ENCODE measurements around the gene MYO1E.

DNA sequence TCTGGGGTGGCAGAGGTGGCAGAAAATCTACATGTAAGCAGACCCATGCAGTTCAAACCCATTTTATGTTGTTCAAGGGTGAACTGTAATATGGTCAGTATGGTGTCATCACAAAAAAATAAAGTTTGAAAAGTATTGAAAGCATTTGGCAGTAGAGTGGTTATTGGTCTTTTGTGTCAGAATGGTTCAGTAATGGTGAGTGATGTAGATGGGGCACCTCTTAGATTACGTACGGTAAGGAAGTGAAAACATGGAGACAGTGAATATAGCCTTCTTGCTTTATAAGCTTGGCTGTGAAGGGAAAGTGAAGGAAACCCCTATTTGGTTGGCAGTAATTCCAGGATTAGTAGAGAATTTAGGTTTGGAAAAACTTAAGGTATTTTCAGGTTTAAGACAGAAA is 284.9 kb downstream of the MYO1E start:
- TF ChIP-seq CTCF (IDR thresholded peaks at IDR 0.05; ENCODE audit: insufficient read depth, low read length, poor library complexity, severe bottlenecking) (no peak), EZH2phosphoT487 (conservative IDR thresholded peaks at IDR 0.05; ENCODE audit: low read length) (no peak)
